ENCODE data around the gene RMI2.

Gene RMI2

DNA sequence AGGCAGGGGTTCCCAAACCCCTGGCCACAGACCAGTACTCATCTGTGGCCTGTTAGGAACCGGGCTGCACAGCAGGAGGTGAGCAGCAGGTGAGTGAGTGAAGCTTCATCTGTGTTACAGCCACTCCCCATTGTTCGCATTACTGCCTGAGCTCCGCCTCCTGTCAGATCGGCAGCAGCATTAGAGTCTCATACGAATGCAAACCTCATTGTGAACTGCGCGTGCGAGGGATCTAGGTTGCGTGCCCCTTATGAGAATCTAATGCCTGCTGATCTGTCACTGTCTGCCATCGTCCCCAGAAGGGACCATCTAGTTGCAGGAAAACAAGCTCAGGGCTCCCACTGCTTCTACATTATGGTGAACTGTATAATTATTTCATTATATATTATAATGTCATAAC is 25.1 kb upstream of the RMI2 start:
- Histone ChIP-seq H3K4me3 (ENCODE audit: low read length in 2 of 2) (no peak overlapping the region), H3K27me3 (ENCODE audit: control insufficient read depth in 2 of 2, insufficient read depth in 2 of 2, low read length in 2 of 2) (no peaks in the 10 kb centered on the region), H3K36me3 (ENCODE audit: control insufficient read depth in 2 of 2, insufficient read depth in 2 of 2, low read length in 2 of 2) (no peaks in the 10 kb centered on the region), H3K9ac (ENCODE audit: low read depth in 1 of 2, low read length in 2 of 2) (no peak overlapping the region), H3K9me3 (ENCODE audit: control insufficient read depth in 2 of 2, low read length in 2 of 2) (no peaks in the 10 kb centered on the region), H3K27ac (ENCODE audit: low read depth in 2 of 2, low read length in 2 of 2) (no peak overlapping the region), H3K4me1 (ENCODE audit: control insufficient read depth in 2 of 2, insufficient read depth in 2 of 2, low read length in 2 of 2) (no peaks in the 10 kb centered on the region)

DNA sequence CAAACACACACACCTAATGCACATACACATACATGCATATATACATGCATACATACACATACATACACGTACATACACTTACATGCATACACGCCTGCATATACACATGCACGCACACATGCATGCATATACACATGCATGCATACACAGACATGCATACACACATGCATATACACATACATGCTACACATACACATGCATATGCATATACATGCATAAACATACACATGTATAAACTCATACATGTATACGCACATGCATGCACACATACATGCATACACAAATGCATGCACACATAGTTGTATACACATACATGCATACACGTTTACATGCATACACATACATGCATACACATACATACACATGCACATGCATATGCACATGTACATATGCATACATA is 23.6 kb upstream of the RMI2 start:
- no peaks in the 10 kb centered on the region for H3K36me3 ChIP-seq (ENCODE audit: control insufficient read depth in 2 of 2, insufficient read depth in 2 of 2, low read length in 2 of 2)
- no peak overlapping the region for H3K4me3 ChIP-seq (ENCODE audit: low read length in 2 of 2)
- no peak overlapping the region for H3K27ac ChIP-seq (ENCODE audit: low read depth in 2 of 2, low read length in 2 of 2)
- H3K27me3 ChIP-seq (ENCODE audit: control insufficient read depth in 2 of 2, insufficient read depth in 2 of 2, low read length in 2 of 2) = no peaks in the 10 kb centered on the region
- no peaks in the 10 kb centered on the region for H3K9me3 ChIP-seq (ENCODE audit: control insufficient read depth in 2 of 2, low read length in 2 of 2)
- H3K9ac ChIP-seq (ENCODE audit: low read depth in 1 of 2, low read length in 2 of 2) = no peak overlapping the region
- peaks cover 0 to 5% of the 10 kb centered on the region in 2 donors for H3K4me1 ChIP-seq (ENCODE audit: control insufficient read depth in 2 of 2, insufficient read depth in 2 of 2, low read length in 2 of 2)

GRCh38 chr16:11322823-11323222 is 22.4 kb upstream of the RMI2 start:
- Histone ChIP-seq H3K9me3 (ENCODE audit: control insufficient read depth in 2 of 2, low read length in 2 of 2) (no peaks in the 10 kb centered on the region), H3K4me3 (ENCODE audit: low read length in 2 of 2) (no peak overlapping the region), H3K27me3 (ENCODE audit: control insufficient read depth in 2 of 2, insufficient read depth in 2 of 2, low read length in 2 of 2) (no peaks in the 10 kb centered on the region), H3K9ac (ENCODE audit: low read depth in 1 of 2, low read length in 2 of 2) (no peak overlapping the region), H3K36me3 (ENCODE audit: control insufficient read depth in 2 of 2, insufficient read depth in 2 of 2, low read length in 2 of 2) (no peaks in the 10 kb centered on the region), H3K27ac (ENCODE audit: low read depth in 2 of 2, low read length in 2 of 2) (no peak overlapping the region), H3K4me1 (ENCODE audit: control insufficient read depth in 2 of 2, insufficient read depth in 2 of 2, low read length in 2 of 2) (peaks cover under 1 to 5% of the 10 kb centered on the region in 2 donors)

- H3K4me1 ChIP-seq (ENCODE audit: control insufficient read depth in 2 of 2, insufficient read depth in 2 of 2, low read length in 2 of 2) = peaks cover 7 to 11% of the 10 kb centered on the region in 2 donors
- H3K27me3 ChIP-seq (ENCODE audit: control insufficient read depth in 2 of 2, insufficient read depth in 2 of 2, low read length in 2 of 2) = no peaks in the 10 kb centered on the region
- no peak overlapping the region for H3K9ac ChIP-seq (ENCODE audit: low read depth in 1 of 2, low read length in 2 of 2)
- no peak overlapping the region for H3K4me3 ChIP-seq (ENCODE audit: low read length in 2 of 2)
- no peaks in the 10 kb centered on the region for H3K36me3 ChIP-seq (ENCODE audit: control insufficient read depth in 2 of 2, insufficient read depth in 2 of 2, low read length in 2 of 2)
- no peaks in the 10 kb centered on the region for H3K9me3 ChIP-seq (ENCODE audit: control insufficient read depth in 2 of 2, low read length in 2 of 2)
- H3K27ac ChIP-seq (ENCODE audit: low read depth in 2 of 2, low read length in 2 of 2) = no peak overlapping the region
Measured at GRCh38 chr16:11323551-11324336, 21.5 kb upstream of the RMI2 start.

GRCh38 chr16:11325404-11326083 is 19.7 kb upstream of the RMI2 start:
- no peaks in the 10 kb centered on the region for H3K36me3 ChIP-seq (ENCODE audit: control insufficient read depth in 2 of 2, insufficient read depth in 2 of 2, low read length in 2 of 2)
- H3K4me1 ChIP-seq (ENCODE audit: control insufficient read depth in 2 of 2, insufficient read depth in 2 of 2, low read length in 2 of 2) = peaks cover 7 to 12% of the 10 kb centered on the region in 2 donors
- no peaks in the 10 kb centered on the region for H3K27me3 ChIP-seq (ENCODE audit: control insufficient read depth in 2 of 2, insufficient read depth in 2 of 2, low read length in 2 of 2)
- peak overlapping the region in 1 of 2 donors; percentile 38 for H3K27ac ChIP-seq (ENCODE audit: low read depth in 2 of 2, low read length in 2 of 2)
- H3K4me3 ChIP-seq (ENCODE audit: low read length in 2 of 2) = no peak overlapping the region
- no peak overlapping the region for H3K9ac ChIP-seq (ENCODE audit: low read depth in 1 of 2, low read length in 2 of 2)
- no peaks in the 10 kb centered on the region for H3K9me3 ChIP-seq (ENCODE audit: control insufficient read depth in 2 of 2, low read length in 2 of 2)

- Histone ChIP-seq H3K27ac (ENCODE audit: low read depth in 2 of 2, low read length in 2 of 2) (peak overlapping the region in 1 of 2 donors; percentile 38), H3K9me3 (ENCODE audit: control insufficient read depth in 2 of 2, low read length in 2 of 2) (no peaks in the 10 kb centered on the region), H3K27me3 (ENCODE audit: control insufficient read depth in 2 of 2, insufficient read depth in 2 of 2, low read length in 2 of 2) (no peaks in the 10 kb centered on the region), H3K4me1 (ENCODE audit: control insufficient read depth in 2 of 2, insufficient read depth in 2 of 2, low read length in 2 of 2) (peaks cover 7 to 12% of the 10 kb centered on the region in 2 donors), H3K36me3 (ENCODE audit: control insufficient read depth in 2 of 2, insufficient read depth in 2 of 2, low read length in 2 of 2) (no peaks in the 10 kb centered on the region), H3K9ac (ENCODE audit: low read depth in 1 of 2, low read length in 2 of 2) (no peak overlapping the region), H3K4me3 (ENCODE audit: low read length in 2 of 2) (no peak overlapping the region)
Measured at GRCh38 chr16:11326084-11326736, 19.0 kb upstream of the RMI2 start.

GRCh38 chr16:11326737-11327276 is 18.5 kb upstream of the RMI2 start:
- no peak overlapping the region for H3K4me3 ChIP-seq (ENCODE audit: low read length in 2 of 2)
- peaks cover 7 to 12% of the 10 kb centered on the region in 2 donors for H3K4me1 ChIP-seq (ENCODE audit: control insufficient read depth in 2 of 2, insufficient read depth in 2 of 2, low read length in 2 of 2)
- no peaks in the 10 kb centered on the region for H3K36me3 ChIP-seq (ENCODE audit: control insufficient read depth in 2 of 2, insufficient read depth in 2 of 2, low read length in 2 of 2)
- H3K27ac ChIP-seq (ENCODE audit: low read depth in 2 of 2, low read length in 2 of 2) = no peak overlapping the region
- no peak overlapping the region for H3K9ac ChIP-seq (ENCODE audit: low read depth in 1 of 2, low read length in 2 of 2)
- no peaks in the 10 kb centered on the region for H3K9me3 ChIP-seq (ENCODE audit: control insufficient read depth in 2 of 2, low read length in 2 of 2)
- H3K27me3 ChIP-seq (ENCODE audit: control insufficient read depth in 2 of 2, insufficient read depth in 2 of 2, low read length in 2 of 2) = no peaks in the 10 kb centered on the region

DNA sequence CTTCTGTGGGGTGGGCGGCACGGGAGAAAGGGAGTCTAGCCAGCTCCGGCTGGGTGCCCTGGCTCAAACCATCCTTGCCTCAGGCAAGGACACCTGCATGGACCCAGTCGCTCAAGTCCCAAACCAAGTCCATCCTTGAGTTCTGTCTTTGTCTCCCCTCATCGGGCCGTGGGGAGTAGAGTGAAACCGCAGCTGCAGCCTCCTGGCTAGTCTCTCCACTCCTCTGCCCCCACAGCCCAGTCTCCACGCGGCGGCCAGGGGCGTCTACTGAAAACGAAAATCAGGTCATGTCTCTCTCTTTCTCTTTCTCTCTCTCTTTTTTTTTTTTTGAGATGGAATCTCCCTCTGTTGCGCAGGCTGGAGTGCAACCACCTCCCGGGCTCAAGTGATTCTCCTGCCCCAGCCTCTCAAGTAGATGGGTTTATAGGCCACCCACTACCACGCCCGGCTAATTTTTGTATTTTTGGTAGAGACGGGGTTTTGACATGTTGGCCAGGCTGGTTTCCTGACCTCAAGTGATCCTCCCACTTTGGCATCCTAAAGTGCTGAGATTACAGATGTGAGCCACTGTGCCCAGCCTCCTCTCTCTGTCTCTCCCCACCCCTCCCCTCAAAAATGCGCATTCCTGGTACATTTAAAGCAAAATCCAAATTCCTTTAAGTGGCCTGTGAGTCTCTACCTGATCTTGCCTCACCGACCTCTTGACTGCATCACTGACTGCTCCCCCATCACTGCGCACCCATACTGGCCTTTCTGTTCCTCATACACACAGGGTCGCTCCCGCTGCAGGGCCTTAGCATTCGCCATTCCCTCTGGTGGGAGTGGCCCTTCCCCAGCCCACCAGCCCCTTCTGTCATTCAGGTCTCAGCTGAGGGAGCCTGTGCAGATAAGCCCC is 17.7 kb upstream of the RMI2 start:
- no peaks in the 10 kb centered on the region for H3K27me3 ChIP-seq (ENCODE audit: control insufficient read depth in 2 of 2, insufficient read depth in 2 of 2, low read length in 2 of 2)
- H3K9me3 ChIP-seq (ENCODE audit: control insufficient read depth in 2 of 2, low read length in 2 of 2) = no peaks in the 10 kb centered on the region
- H3K4me3 ChIP-seq (ENCODE audit: low read length in 2 of 2) = peak overlapping the region in 1 of 2 donors; percentile 26
- peaks cover 7 to 12% of the 10 kb centered on the region in 2 donors for H3K4me1 ChIP-seq (ENCODE audit: control insufficient read depth in 2 of 2, insufficient read depth in 2 of 2, low read length in 2 of 2)
- no peak overlapping the region for H3K9ac ChIP-seq (ENCODE audit: low read depth in 1 of 2, low read length in 2 of 2)
- H3K27ac ChIP-seq (ENCODE audit: low read depth in 2 of 2, low read length in 2 of 2) = peak overlapping the region in 1 of 2 donors; percentile 70
- H3K36me3 ChIP-seq (ENCODE audit: control insufficient read depth in 2 of 2, insufficient read depth in 2 of 2, low read length in 2 of 2) = no peaks in the 10 kb centered on the region

DNA sequence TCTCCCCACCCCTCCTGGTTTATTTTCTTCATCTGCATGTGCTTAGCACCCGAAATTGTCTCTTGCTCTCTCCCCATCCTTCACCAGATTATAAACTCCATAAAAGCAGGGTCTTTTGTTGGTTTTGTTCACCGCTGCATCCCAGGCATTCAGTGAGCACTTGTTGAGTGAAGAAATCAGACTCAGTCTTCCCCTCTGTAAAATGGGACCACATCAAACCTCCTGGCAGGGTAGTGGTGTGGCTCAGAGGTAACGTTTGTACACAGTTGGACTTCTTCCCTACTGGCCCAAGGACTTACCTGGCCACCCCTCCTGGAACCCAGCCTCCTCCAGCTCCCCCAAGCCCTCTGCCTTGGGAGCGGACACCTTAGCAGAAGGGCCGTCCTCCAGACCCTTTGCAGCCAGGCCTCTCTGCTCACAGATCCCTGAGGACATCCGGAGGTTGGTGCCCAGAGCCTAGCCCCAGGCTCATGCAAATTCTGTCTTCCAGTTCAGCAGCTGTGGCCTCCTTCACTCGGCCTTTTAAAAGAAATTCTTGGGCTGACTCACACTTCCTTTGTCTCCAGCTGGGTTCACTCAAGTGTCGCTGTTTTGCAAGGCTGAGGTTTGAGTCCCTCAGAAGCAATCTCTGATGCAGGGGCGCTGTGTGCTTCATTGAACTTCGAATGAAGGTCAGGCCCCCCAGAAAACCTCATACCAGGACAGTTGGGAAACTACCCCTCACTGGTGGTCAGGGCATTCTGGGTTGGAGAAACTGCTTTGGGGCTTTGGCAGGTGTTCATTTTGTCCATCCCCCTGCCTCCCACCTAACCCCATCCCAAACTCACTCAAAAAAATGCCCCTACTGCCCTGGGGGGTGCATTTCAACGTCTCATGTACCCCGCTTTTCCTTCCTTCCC is 16.8 kb upstream of the RMI2 start:
- no peaks in the 10 kb centered on the region for H3K27me3 ChIP-seq (ENCODE audit: control insufficient read depth in 2 of 2, insufficient read depth in 2 of 2, low read length in 2 of 2)
- H3K27ac ChIP-seq (ENCODE audit: low read depth in 2 of 2, low read length in 2 of 2) = peak overlapping the region in 1 of 2 donors; percentile 70
- H3K4me3 ChIP-seq (ENCODE audit: low read length in 2 of 2) = peak overlapping the region; percentile 26 to 48
- peak overlapping the region in 1 of 2 donors; percentile 7 for H3K9ac ChIP-seq (ENCODE audit: low read depth in 1 of 2, low read length in 2 of 2)
- no peaks in the 10 kb centered on the region for H3K36me3 ChIP-seq (ENCODE audit: control insufficient read depth in 2 of 2, insufficient read depth in 2 of 2, low read length in 2 of 2)
- H3K4me1 ChIP-seq (ENCODE audit: control insufficient read depth in 2 of 2, insufficient read depth in 2 of 2, low read length in 2 of 2) = peaks cover 7 to 12% of the 10 kb centered on the region in 2 donors
- no peaks in the 10 kb centered on the region for H3K9me3 ChIP-seq (ENCODE audit: control insufficient read depth in 2 of 2, low read length in 2 of 2)

Data from mucosa of rectum (tissue), 2 donors.